HG03558 (cell line): ENCODE results near the gene DEK.
A peak's percentile ranks its signal among the peaks of the same experiment; 100 is the strongest.

Source experiments
- ATAC-seq: cut with Tn5 transposase; IDR thresholded peaks from one replicate; pipeline ENCODE4 v1.9.1; 2021; ENCODE audit warnings: moderate number of reproducible peaks; ENCODE audit not compliant: unreplicated experiment; ENCODE audit errors: extremely low read depth

The DEK gene

DNA sequence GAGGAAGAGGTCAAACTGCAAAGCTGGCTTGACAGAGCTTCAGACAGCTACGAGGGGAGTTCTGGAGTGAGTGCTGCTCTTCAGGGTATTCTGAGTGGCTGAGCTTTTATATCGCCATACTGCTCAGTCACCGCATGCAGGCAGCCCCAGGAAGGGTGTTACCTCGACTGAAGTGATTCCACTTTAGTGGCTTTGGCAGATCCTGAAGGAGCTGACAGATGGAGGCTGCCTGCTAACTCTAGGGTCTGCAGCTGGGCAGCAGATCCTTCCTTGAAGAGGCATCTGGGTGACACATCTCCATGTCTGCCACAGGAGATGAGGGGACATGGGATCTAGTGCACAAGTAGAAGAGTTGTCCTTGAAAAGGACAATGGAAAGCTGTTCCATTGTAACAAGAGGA, 3.7 kb upstream of the DEK start:
- no peak for ATAC-seq

- no peak for ATAC-seq
Measured at GRCh38 chr6:18266523-18266912, 2.2 kb upstream of the DEK start.

GRCh38 chr6:18265787-18266522, 1.6 kb upstream of the DEK start:
- no peak for ATAC-seq

DNA sequence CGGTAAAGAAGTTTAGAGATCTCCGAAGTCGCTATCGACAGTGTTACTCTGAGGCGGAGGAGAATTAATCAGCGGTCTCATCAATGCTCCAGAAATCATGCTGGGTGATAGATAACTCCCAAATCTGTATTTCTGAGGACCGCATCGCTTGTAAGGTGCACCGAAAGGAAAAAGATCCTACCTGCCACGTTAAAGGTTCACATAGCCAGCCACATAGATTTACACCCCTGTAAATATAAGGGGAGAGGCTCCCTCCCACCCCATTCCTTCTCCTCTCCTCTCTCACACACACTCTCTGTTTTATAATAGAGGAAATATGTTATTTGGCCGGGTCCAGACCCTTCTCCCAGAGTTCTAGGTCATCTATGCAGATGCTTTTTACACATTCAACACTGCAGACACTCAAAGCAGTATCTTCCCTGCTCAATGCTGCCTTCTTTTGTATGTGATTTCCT, 620 bp upstream of the DEK start:
- ATAC-seq: no peak

DNA sequence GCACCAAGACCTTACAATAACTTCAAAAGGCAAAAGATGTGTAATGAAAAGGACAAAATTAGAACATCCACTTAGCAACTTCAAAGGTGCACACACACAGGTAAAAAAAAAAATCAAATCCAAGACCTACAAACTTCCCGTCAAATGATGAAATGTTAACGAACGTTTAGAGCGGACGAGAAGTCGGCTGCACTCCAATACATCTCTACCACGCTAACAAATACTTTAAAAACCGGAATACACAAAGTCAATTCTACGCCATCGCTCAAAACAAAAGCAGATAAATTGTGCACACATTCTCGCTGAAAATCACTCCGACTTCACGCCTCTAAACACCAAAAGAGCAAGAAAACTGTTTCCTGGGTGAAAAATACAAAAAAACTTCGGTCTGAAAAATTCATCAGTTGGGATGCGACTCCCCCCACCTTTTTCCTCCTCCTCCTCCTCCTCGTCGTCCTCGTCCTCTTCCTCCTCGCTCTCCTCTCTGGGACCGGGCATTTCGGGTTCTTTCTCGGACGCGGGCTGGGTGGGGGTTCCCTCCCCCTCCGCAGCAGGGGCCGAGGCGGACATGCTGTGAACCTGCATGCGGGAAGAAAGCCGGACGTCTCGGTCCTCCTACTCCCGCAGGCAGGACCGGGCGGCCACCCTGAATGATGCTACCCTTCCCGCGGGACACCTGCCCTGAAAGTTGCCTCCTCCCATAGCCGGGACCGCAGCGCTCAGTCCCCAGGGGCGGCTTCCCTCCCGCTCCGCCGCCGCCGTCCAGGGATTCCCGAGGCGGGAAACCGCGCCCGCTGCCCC, 712 bp downstream of the DEK start:
- no peak for ATAC-seq

- ATAC-seq: peak; percentile 60
Measured at GRCh38 chr6:18262702-18263417, 1.5 kb downstream of the DEK start.

- ATAC-seq: no peak
Measured at GRCh38 chr6:18261877-18262276, 2.5 kb downstream of the DEK start.

DNA sequence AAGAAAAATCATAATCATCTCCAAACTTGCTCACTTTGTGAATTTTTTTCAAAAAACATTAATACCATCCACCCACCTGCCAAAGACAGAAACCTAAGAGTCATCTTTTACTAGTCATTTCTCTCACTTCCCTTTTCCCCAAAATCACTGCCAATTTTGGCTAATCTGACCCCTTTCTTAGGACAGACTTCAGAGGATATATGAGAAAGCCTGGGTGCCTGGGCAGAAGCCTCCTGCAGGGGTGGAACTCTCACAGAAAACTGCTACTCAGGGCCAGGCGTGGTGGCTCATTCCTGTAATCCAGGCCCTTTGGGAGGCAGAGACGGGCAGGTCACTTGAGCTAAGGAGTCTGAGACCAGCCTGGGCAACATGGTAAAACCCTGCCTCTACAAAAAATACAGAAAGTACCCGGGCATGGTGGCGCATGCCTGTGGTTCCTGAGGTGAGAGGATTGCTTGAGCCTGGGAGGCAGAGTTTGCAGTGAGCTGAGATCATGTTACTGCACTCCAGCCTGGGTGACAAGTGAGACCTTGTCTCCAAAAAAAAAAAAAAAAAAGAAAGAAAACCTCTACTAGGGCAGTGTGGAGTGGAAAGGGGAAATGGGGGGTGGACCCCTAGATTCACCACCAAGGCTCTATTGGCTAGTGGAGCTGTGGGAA, 3.8 kb downstream of the DEK start:
- ATAC-seq: peak; percentile 34

GRCh38 chr6:18259675-18260447, 4.5 kb downstream of the DEK start:
- no peak for ATAC-seq

GRCh38 chr6:18254793-18255192, 9.5 kb downstream of the DEK start:
- ATAC-seq: no peak

- no peak for ATAC-seq
Measured at GRCh38 chr6:18253635-18254034, 10.7 kb downstream of the DEK start.

DNA sequence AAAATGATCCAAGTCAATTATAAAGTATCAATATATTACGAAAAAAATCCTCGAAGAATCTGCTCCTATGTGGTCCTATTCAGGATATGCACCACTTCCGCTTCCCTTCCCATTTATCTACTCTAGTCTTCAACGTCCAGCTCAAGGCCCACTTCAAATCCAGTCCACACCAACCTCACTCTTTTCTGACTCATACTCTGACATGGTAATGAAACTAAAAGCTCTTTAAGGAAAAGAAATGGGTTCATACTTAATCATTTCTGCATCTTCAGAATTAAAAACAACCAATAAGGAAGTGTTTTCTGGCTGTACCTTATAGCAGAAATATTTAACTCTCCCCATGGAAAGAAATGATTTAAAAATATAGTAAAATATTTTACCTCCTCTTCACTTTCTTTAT, 15.1 kb downstream of the DEK start:
- no peak for ATAC-seq

GRCh38 chr6:18248698-18249097, 15.6 kb downstream of the DEK start:
- ATAC-seq: no peak

DNA sequence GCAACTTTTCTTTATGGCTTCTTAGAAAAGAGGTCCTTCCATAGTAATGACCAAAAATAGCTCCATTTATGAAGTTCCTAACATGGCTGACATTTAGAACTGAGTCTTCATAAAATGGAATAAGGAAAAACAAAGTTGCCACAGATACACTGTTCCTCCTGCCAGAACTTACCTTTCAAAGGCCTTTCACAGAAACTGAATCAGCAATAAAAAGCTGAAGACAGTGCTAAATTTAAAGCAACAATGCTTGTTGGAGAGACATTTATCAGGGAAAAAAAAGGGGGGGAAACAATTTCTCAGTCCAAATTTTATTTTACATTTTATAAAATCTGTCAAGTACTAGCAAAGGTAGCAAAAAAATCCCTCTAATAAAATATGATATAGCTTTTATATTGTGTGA, 17.3 kb downstream of the DEK start:
- no peak for ATAC-seq

DNA sequence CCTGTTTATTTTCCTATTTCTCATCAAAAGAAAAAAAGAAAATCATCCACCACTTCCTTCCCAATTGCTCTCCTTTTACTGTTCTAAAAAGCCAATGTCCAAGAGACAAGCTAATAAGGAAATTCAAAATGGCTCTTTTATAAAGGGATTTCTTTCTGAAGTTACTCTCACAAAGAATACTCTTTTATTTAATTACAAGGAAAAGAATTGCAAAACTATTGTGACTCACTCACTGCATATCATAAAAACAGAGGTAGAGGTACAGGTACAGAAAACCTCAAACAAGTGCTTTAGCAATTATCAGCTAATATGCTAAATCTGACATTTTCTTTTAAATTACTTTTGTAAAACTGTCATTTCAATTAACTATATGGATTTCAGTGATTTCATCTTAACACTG, 18.1 kb downstream of the DEK start:
- no peak for ATAC-seq

- ATAC-seq: no peak
Measured at GRCh38 chr6:18245642-18246041, 18.7 kb downstream of the DEK start.

- no peak for ATAC-seq
Measured at GRCh38 chr6:18245079-18245478, 19.3 kb downstream of the DEK start.

DNA sequence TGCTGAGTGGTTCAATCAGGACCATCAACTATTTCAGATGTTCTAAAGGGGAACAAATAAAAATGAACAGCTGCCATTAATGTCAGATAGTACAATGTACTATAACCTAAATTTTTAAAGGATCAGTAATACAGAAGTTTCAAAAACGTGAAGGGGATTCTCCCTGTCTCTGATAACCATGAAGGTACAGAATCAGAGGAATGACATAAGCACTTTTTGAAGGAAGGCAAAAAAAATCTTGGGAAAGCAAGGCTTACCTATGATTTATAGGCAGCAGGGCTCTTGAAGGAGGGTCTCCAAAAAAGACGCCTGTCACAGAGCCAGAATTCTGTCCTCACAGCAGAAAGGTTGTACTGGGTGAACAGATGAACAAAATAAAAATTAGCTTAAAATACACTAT, 20.1 kb downstream of the DEK start:
- ATAC-seq: no peak

DNA sequence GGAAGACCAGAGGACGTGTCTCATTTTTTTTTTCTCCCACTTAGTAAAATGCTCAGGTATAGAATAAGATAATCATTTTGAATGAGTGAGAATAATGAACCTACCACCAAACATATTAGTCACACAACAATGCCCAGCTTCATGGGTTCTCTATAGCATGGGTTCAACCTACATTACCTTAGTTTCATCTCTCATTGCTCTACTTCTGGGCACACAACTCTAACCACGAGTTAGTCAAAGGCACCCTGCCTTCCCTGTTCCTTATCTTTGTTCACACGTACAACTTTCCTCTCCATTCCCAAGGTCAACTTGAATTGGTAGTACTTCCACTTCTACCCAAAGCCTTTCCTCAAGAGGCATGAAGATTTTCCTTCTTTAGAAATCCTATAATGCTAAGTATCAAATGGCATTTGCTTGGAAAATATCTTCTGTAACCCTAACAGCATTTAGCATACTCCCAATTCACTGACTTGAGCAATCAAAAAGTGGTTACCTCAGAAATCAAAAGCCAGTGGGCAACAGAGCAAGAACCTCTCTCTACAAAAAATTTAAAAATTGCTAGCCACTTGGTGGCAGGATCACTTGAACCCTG, 20.9 kb downstream of the DEK start:
- ATAC-seq: no peak
